Mesothelial cell of epicardium (in vitro differentiated cells): ENCODE results near the gene LRRC49. TPM values are rescaled to one million over a fixed set of nuclear protein-coding genes. Genes with fewer than 3 reads are reported as not detected.

ENCODE experiments used
- DNase-seq, 2 experiments: peaks; one replicate each; pipeline ENCODE4 v3.0.0; 2021; ENCODE audit warnings: low spot score in 2 of 2; ENCODE audit not compliant: unreplicated experiment in 2 of 2
- H3K27ac Mint-ChIP-seq: 2 replicates; pipeline ENCODE4 v1.8.0; 2021; ENCODE audit warnings: mixed read lengths
- H3K27me3 Mint-ChIP-seq: 2 replicates; pipeline ENCODE4 v1.8.0; 2021; ENCODE audit warnings: low read depth, mixed read lengths
- H3K36me3 Mint-ChIP-seq: 2 replicates; pipeline ENCODE4 v1.8.0; 2021; ENCODE audit warnings: mixed read lengths
- H3K4me1 Mint-ChIP-seq: 2 replicates; pipeline ENCODE4 v1.8.0; 2021; ENCODE audit warnings: mixed read lengths
- H3K4me3 Mint-ChIP-seq: 2 replicates; pipeline ENCODE4 v1.8.0; 2021; ENCODE audit warnings: mild to moderate bottlenecking, moderate library complexity, mixed read lengths
- H3K9me3 Mint-ChIP-seq: 2 replicates; pipeline ENCODE4 v1.8.0; 2021; ENCODE audit warnings: mixed read lengths
- CTCF ChIP-seq: fragments of 200-600 bp; sonication (generic); IDR thresholded peaks from one replicate; pipeline ENCODE4 v1.5.0; 2021; ENCODE audit warnings: antibody characterized with exemption; ENCODE audit not compliant: unreplicated experiment
- total RNA-seq: library from RNA; stranded (reverse); gene quantifications from 3 replicates; pipeline ENCODE4 v1.2.1, GENCODE V29; 2021

LRRC49 gene
- total RNA-seq, result 21.2 to 25.5 TPM (median 24.2 TPM) in 3 replicates

GRCh38 chr15:70892002-70892911, at the start of gene LRRC49, which contains the start of gene THAP10:
Gene LRRC49 (plus strand): TSS chr15:70892826. CDS start chr15:70892895, 69 bp downstream.
Gene THAP10 (minus strand): TSS chr15:70892433. CDS start chr15:70892272, 161 bp downstream.
- H3K9me3 Mint-ChIP-seq, result no peaks in the 10 kb centered on the region
- H3K36me3 Mint-ChIP-seq, result peaks cover 4% of the 10 kb centered on the region
- H3K4me3 Mint-ChIP-seq, result peak within 1 kb of the TSS; percentile 90
- no peaks in the 10 kb centered on the region for H3K27me3 Mint-ChIP-seq
- H3K27ac Mint-ChIP-seq, result peak within 1 kb of the TSS; percentile 94
- TF ChIP-seq CTCF, result no peak
- peak; percentile 64 to 76 for DNase-seq
- peaks cover 22% of the 10 kb centered on the region for H3K4me1 Mint-ChIP-seq

GRCh38 chr15:70845602-70846360, 46.8 kb upstream of the LRRC49 start:
- Mint-ChIP-seq H3K9me3 (peaks cover 9% of the 10 kb centered on the region), H3K27me3 (no peaks in the 10 kb centered on the region), H3K4me1 (no peaks in the 10 kb centered on the region), H3K36me3 (peaks cover 27% of the 10 kb centered on the region), H3K27ac (no peak overlapping the region), H3K4me3 (no peak overlapping the region)
- DNase-seq, result no peak
- TF ChIP-seq CTCF, result no peak

GRCh38 chr15:70851889-70852288, 40.7 kb upstream of the LRRC49 start:
- H3K9me3 Mint-ChIP-seq, result no peaks in the 10 kb centered on the region
- peaks cover 22% of the 10 kb centered on the region for H3K36me3 Mint-ChIP-seq
- peaks cover 15% of the 10 kb centered on the region for H3K4me1 Mint-ChIP-seq
- H3K27ac Mint-ChIP-seq, result no peak overlapping the region
- H3K27me3 Mint-ChIP-seq, result no peaks in the 10 kb centered on the region
- no peak overlapping the region for H3K4me3 Mint-ChIP-seq
- TF ChIP-seq CTCF, result no peak
- no peak for DNase-seq

GRCh38 chr15:70852501-70853317, 39.9 kb upstream of the LRRC49 start:
- no peak for DNase-seq
- Mint-ChIP-seq H3K27ac (peak overlapping the region; percentile 95), H3K9me3 (no peaks in the 10 kb centered on the region), H3K36me3 (peaks cover 20% of the 10 kb centered on the region), H3K27me3 (no peaks in the 10 kb centered on the region), H3K4me3 (peak overlapping the region; percentile 89), H3K4me1 (peaks cover 15% of the 10 kb centered on the region)
- no peak for TF ChIP-seq CTCF

- Mint-ChIP-seq H3K36me3 (peaks cover 18% of the 10 kb centered on the region), H3K9me3 (no peaks in the 10 kb centered on the region), H3K4me1 (peaks cover 15% of the 10 kb centered on the region), H3K27ac (peak overlapping the region; percentile 95), H3K27me3 (no peaks in the 10 kb centered on the region), H3K4me3 (peak overlapping the region; percentile 89)
- peak in 1 of 2 experiments; percentile 57 for DNase-seq
- no peak for TF ChIP-seq CTCF
Observed at GRCh38 chr15:70853318-70853972, 39.2 kb upstream of the LRRC49 start.
